Right atrium auricular region (tissue), 2 donors: ENCODE results near the gene BNC1. TPM values are rescaled to one million over a fixed set of nuclear protein-coding genes. Genes with fewer than 3 reads are reported as not detected.
"Not testable (repeated sequence)": the region's sequence is repeated elsewhere in the genome, so short reads cannot be mapped to it uniquely, and the experiment has no call there.

Source experiments
- DNase-seq: peaks from one replicate; pipeline ENCODE4 v3.0.0-alpha.2; 2019; ENCODE audit warnings: low spot score
- H3K27ac ChIP-seq, 2 donors: fragments of 200-600 bp; sonication (generic); 1 replicate in 1 of 2; 2 replicates in 1 of 2; pipeline ENCODE4 v1.5.1; 2016 to 2019
- H3K27me3 ChIP-seq, 2 donors: fragments of 200-600 bp; sonication (generic); one replicate each; pipeline versions ENCODE4 v1.5.1 to v1.6.0; 2017 to 2019
- H3K36me3 ChIP-seq: fragments of 200-600 bp; sonication (generic); one replicate; pipeline ENCODE4 v1.5.1; 2016
- H3K4me1 ChIP-seq, 2 donors: fragments of 200-600 bp; sonication (generic); one replicate each; pipeline versions ENCODE4 v1.5.1 to v1.6.0; 2017 to 2019
- H3K4me3 ChIP-seq, 2 donors: fragments of 200-600 bp; sonication (generic); 1 replicate in 1 of 2; 2 replicates in 1 of 2; pipeline ENCODE4 v1.5.1; 2017 to 2019; ENCODE audit warnings: mild to moderate bottlenecking in 1 of 2, moderate library complexity in 1 of 2
- H3K9me3 ChIP-seq, 2 donors: fragments of 200-600 bp; sonication (generic); one replicate each; pipeline ENCODE4 v1.5.1; 2019
- total RNA-seq, 2 donors: library from RNA; depleted of rRNA; stranded (reverse); fragments of >200 nt; gene quantifications; one replicate each; pipeline ENCODE4 v1.1.0, GENCODE V29; 2016
- TF ChIP-seq, protein P1 (sequence below), 2 donors: fragments of 200-600 bp; sonication (generic); IDR thresholded peaks; one replicate each; pipeline ENCODE4 v1.5.1; 2019; ENCODE audit warnings: antibody characterized with exemption in 2 of 2

Gene BNC1
- total RNA-seq, 2 donors from 2014 or later = 5.4 to 15.6 TPM

- Histone ChIP-seq H3K4me1 (no peaks in the 10 kb centered on the region), H3K27me3 (no peaks in the 10 kb centered on the region), H3K4me3 (no peak overlapping the region), H3K9me3 (no peaks in the 10 kb centered on the region), H3K36me3 (no peaks in the 10 kb centered on the region), H3K27ac (no peak overlapping the region)
- no peak for DNase-seq
- TF ChIP-seq, protein P1, sequence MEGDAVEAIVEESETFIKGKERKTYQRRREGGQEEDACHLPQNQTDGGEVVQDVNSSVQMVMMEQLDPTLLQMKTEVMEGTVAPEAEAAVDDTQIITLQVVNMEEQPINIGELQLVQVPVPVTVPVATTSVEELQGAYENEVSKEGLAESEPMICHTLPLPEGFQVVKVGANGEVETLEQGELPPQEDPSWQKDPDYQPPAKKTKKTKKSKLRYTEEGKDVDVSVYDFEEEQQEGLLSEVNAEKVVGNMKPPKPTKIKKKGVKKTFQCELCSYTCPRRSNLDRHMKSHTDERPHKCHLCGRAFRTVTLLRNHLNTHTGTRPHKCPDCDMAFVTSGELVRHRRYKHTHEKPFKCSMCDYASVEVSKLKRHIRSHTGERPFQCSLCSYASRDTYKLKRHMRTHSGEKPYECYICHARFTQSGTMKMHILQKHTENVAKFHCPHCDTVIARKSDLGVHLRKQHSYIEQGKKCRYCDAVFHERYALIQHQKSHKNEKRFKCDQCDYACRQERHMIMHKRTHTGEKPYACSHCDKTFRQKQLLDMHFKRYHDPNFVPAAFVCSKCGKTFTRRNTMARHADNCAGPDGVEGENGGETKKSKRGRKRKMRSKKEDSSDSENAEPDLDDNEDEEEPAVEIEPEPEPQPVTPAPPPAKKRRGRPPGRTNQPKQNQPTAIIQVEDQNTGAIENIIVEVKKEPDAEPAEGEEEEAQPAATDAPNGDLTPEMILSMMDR (IDR thresholded peaks at IDR 0.05) = no peak
These were observed 54.2 kb downstream of the BNC1 start for GRCh38 chr15:83230242-83230641.

GRCh38 chr15:83225449-83225848, 59.0 kb downstream of the BNC1 start:
- Histone ChIP-seq H3K36me3 (no peaks in the 10 kb centered on the region), H3K4me3 (no peak overlapping the region), H3K27me3 (no peaks in the 10 kb centered on the region), H3K4me1 (no peaks in the 10 kb centered on the region), H3K27ac (no peak overlapping the region), H3K9me3 (no peaks in the 10 kb centered on the region)
- no peak for DNase-seq
- TF ChIP-seq, protein P1 (IDR thresholded peaks at IDR 0.05) = no peak

DNA sequence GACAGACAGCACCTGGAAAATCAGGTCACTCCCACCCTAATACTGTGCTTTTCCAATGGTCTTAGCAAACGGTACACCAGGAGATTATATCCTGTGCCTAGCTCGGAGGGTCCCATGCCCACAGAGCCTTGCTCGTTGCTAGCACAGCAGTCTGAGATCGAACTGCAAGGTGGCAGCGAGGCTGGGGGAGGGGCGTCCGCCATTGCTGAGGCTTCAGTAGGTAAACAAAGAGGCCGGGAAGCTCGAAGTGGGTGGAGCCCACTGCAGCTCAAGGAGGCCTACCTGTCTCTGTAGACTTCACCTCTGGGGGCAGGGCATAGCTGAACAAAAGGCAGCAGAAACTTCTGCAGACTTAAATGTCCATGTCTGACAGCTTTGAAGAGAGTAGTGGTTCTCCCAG, 62.7 kb downstream of the BNC1 start:
- not testable (repeated sequence) for DNase-seq, H3K4me1 ChIP-seq, H3K36me3 ChIP-seq, H3K27me3 ChIP-seq, H3K4me3 ChIP-seq, H3K27ac ChIP-seq, H3K9me3 ChIP-seq

DNA sequence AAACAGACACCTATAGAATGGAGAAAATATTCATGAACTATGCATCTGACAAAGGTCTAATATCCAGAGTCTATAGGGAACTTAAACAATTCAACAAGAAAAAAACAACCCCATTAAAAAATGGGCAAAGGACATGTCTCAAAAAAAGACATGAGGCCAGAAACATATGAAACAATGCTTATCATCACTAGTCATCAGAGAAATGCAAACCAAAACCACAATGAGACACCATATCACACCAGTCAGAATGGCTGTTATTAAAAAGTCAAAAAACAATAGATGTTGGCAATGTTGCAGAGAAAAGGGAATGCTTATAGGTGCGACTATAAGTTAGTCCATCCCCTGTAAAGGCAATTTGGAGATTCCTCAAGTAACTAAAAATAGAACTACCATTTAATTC, 65.4 kb downstream of the BNC1 start:
- no peak for DNase-seq
- TF ChIP-seq, protein P1 (IDR thresholded peaks at IDR 0.05) = no peak
- no peaks in the 10 kb centered on the region for H3K9me3 ChIP-seq
- no peaks in the 10 kb centered on the region for H3K4me1 ChIP-seq
- H3K27me3 ChIP-seq = no peaks in the 10 kb centered on the region
- H3K27ac ChIP-seq = no peak overlapping the region
- H3K4me3 ChIP-seq = no peak overlapping the region
- no peaks in the 10 kb centered on the region for H3K36me3 ChIP-seq

- no peak overlapping the region for H3K27ac ChIP-seq
- H3K4me3 ChIP-seq = no peak overlapping the region
- no peak for DNase-seq
- H3K9me3 ChIP-seq = no peaks in the 10 kb centered on the region
- H3K27me3 ChIP-seq = no peaks in the 10 kb centered on the region
- TF ChIP-seq, protein P1 (IDR thresholded peaks at IDR 0.05) = no peak
- no peaks in the 10 kb centered on the region for H3K4me1 ChIP-seq
- no peaks in the 10 kb centered on the region for H3K36me3 ChIP-seq
These were observed 69.2 kb downstream of the BNC1 start for GRCh38 chr15:83215306-83215705.

DNA sequence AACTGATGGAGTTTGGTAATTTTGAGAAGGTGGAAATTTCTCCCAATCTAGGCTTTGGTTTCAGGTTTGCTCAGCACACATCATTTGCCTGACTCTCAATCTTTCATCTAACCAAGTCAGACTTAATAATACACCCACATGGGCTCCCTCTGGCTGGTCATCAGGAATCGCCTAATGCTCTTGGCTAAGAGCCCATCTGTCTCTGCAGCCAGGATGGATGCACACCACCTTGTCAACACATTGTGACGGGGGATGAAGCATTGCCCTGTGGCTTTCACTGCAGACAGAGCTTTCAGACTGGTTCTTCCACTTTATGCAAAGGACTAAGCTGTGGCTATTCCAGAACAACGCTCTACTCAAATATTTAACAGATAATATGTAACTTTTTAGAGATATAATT, 73.8 kb downstream of the BNC1 start:
- Histone ChIP-seq H3K4me3 (no peak overlapping the region), H3K36me3 (no peaks in the 10 kb centered on the region), H3K4me1 (peaks cover 0 to 8% of the 10 kb centered on the region in 2 donors), H3K9me3 (no peaks in the 10 kb centered on the region), H3K27me3 (no peaks in the 10 kb centered on the region), H3K27ac (no peak overlapping the region)
- DNase-seq = no peak
- TF ChIP-seq, protein P1 (IDR thresholded peaks at IDR 0.05) = no peak
